NCI-H2171 (cell line): Measurements from ENCODE around the gene ST6GALNAC6.

Experiments used
- DNase-seq: peaks from one replicate; lab custom pipeline; 2025; lab: John Stamatoyannopoulos, UW

Gene ST6GALNAC6

GRCh38 chr9:127899128-127899943 is at the start of gene ST6GALNAC6:
TSS of gene ST6GALNAC6 (minus strand) at chr9:127899603. CDS start at chr9:127897981, 1,622 bp downstream.
- DNase-seq: peak; percentile 86

- DNase-seq: no peak
Measured at GRCh38 chr9:127947841-127948710, 48.7 kb upstream of the ST6GALNAC6 start.

GRCh38 chr9:127946728-127947127 is 47.3 kb upstream of the ST6GALNAC6 start:
- no peak for DNase-seq

- DNase-seq: no peak
Measured at GRCh38 chr9:127945942-127946341, 46.5 kb upstream of the ST6GALNAC6 start.

- DNase-seq: no peak
Measured at GRCh38 chr9:127945338-127945737, 45.9 kb upstream of the ST6GALNAC6 start.

- DNase-seq: no peak
Measured at GRCh38 chr9:127944586-127945218, 45.3 kb upstream of the ST6GALNAC6 start.

- peak; percentile 74 for DNase-seq
Measured at GRCh38 chr9:127943731-127944144, 44.3 kb upstream of the ST6GALNAC6 start.

GRCh38 chr9:127943011-127943662 is 43.7 kb upstream of the ST6GALNAC6 start:
- DNase-seq: no peak

GRCh38 chr9:127942216-127943010 is 43.0 kb upstream of the ST6GALNAC6 start:
- DNase-seq: peak; percentile 32

GRCh38 chr9:127941961-127942215 is 42.5 kb upstream of the ST6GALNAC6 start:
- no peak for DNase-seq

- no peak for DNase-seq
Measured at GRCh38 chr9:127941062-127941960, 41.9 kb upstream of the ST6GALNAC6 start.

GRCh38 chr9:127940593-127940992 is 41.2 kb upstream of the ST6GALNAC6 start:
- DNase-seq: no peak

- no peak for DNase-seq
Measured at GRCh38 chr9:127938298-127938690, 38.9 kb upstream of the ST6GALNAC6 start.

GRCh38 chr9:127937388-127938297 is 38.2 kb upstream of the ST6GALNAC6 start, which contains the start of gene DPM2:
TSS of gene DPM2 (minus strand) at chr9:127937854. CDS start at chr9:127937820, 34 bp downstream.
- DNase-seq: peak; percentile 93

- no peak for DNase-seq
Measured at GRCh38 chr9:127937056-127937387, 37.6 kb upstream of the ST6GALNAC6 start.

GRCh38 chr9:127936347-127936852 is 37.0 kb upstream of the ST6GALNAC6 start:
- DNase-seq: no peak

GRCh38 chr9:127935765-127936221 is 36.4 kb upstream of the ST6GALNAC6 start:
- DNase-seq: no peak

- no peak for DNase-seq
Measured at GRCh38 chr9:127934986-127935385, 35.6 kb upstream of the ST6GALNAC6 start.

GRCh38 chr9:127934248-127934647 is 34.8 kb upstream of the ST6GALNAC6 start:
- no peak for DNase-seq
